ENCODE measurements around the gene MBNL1.

- TF ChIP-seq, protein P1, sequence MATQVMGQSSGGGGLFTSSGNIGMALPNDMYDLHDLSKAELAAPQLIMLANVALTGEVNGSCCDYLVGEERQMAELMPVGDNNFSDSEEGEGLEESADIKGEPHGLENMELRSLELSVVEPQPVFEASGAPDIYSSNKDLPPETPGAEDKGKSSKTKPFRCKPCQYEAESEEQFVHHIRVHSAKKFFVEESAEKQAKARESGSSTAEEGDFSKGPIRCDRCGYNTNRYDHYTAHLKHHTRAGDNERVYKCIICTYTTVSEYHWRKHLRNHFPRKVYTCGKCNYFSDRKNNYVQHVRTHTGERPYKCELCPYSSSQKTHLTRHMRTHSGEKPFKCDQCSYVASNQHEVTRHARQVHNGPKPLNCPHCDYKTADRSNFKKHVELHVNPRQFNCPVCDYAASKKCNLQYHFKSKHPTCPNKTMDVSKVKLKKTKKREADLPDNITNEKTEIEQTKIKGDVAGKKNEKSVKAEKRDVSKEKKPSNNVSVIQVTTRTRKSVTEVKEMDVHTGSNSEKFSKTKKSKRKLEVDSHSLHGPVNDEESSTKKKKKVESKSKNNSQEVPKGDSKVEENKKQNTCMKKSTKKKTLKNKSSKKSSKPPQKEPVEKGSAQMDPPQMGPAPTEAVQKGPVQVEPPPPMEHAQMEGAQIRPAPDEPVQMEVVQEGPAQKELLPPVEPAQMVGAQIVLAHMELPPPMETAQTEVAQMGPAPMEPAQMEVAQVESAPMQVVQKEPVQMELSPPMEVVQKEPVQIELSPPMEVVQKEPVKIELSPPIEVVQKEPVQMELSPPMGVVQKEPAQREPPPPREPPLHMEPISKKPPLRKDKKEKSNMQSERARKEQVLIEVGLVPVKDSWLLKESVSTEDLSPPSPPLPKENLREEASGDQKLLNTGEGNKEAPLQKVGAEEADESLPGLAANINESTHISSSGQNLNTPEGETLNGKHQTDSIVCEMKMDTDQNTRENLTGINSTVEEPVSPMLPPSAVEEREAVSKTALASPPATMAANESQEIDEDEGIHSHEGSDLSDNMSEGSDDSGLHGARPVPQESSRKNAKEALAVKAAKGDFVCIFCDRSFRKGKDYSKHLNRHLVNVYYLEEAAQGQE (IDR thresholded peaks at IDR 0.05; ENCODE audit: insufficient read depth in 1 of 2, low read depth in 2 of 2, low read length in 1 of 2): no peak
- TF ChIP-seq, protein P2, sequence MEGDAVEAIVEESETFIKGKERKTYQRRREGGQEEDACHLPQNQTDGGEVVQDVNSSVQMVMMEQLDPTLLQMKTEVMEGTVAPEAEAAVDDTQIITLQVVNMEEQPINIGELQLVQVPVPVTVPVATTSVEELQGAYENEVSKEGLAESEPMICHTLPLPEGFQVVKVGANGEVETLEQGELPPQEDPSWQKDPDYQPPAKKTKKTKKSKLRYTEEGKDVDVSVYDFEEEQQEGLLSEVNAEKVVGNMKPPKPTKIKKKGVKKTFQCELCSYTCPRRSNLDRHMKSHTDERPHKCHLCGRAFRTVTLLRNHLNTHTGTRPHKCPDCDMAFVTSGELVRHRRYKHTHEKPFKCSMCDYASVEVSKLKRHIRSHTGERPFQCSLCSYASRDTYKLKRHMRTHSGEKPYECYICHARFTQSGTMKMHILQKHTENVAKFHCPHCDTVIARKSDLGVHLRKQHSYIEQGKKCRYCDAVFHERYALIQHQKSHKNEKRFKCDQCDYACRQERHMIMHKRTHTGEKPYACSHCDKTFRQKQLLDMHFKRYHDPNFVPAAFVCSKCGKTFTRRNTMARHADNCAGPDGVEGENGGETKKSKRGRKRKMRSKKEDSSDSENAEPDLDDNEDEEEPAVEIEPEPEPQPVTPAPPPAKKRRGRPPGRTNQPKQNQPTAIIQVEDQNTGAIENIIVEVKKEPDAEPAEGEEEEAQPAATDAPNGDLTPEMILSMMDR (IDR thresholded peaks at IDR 0.05): no peak
- no peak for TF ChIP-seq POLR2AphosphoS5 (IDR thresholded peaks at IDR 0.05; ENCODE audit: low read depth, low read length)
Measured at GRCh38 chr3:152327203-152327602, 58.5 kb downstream of the MBNL1 start.

Measured in Panc1 (cell line).